H9 (cell line): ENCODE results near the gene PCNX4. TPM values are rescaled to one million over a fixed set of nuclear protein-coding genes. Genes with fewer than 3 reads are reported as not detected.

Source experiments
- DNase-seq: peaks from one replicate; pipeline ENCODE4 v3.0.0-alpha.2; 2017
- H2AFZ ChIP-seq: one replicate; pipeline ENCODE4 v1.6.1; 2013; ENCODE audit warnings: mild to moderate bottlenecking, low read length, control low read depth, moderate library complexity
- H2AK5ac ChIP-seq: 2 replicates; pipeline ENCODE4 v1.6.1; 2013; ENCODE audit warnings: low read length, control low read depth, mixed read lengths; ENCODE audit not compliant: insufficient read length
- H2BK120ac ChIP-seq: one replicate; pipeline ENCODE4 v1.6.1; 2013; ENCODE audit warnings: low read depth, mild to moderate bottlenecking, low read length, control low read depth, inconsistent platforms; ENCODE audit not compliant: poor library complexity, severe bottlenecking
- H2BK12ac ChIP-seq: 2 replicates; pipeline ENCODE4 v1.6.1; 2013; ENCODE audit warnings: low read length, control low read depth, mixed read lengths, low read depth; ENCODE audit not compliant: insufficient read length
- H2BK15ac ChIP-seq: 2 replicates; pipeline ENCODE4 v1.6.1; 2013; ENCODE audit warnings: low read depth, low read length, control low read depth
- H2BK20ac ChIP-seq: one replicate; pipeline ENCODE4 v1.6.1; 2013; ENCODE audit warnings: low read depth, mild to moderate bottlenecking, low read length, control low read depth, inconsistent platforms; ENCODE audit not compliant: poor library complexity, severe bottlenecking
- H2BK5ac ChIP-seq: 2 replicates; pipeline ENCODE4 v1.6.1; 2013; ENCODE audit warnings: low read length, control low read depth, mixed read lengths; ENCODE audit not compliant: insufficient read length
- H3K14ac ChIP-seq: 2 replicates; pipeline ENCODE4 v1.6.1; 2013; ENCODE audit warnings: low read length, control low read depth; ENCODE audit not compliant: insufficient read depth
- H3K18ac ChIP-seq: 2 replicates; pipeline ENCODE4 v1.6.1; 2013; ENCODE audit warnings: low read depth, mild to moderate bottlenecking, mixed read lengths, low read length, control low read depth; ENCODE audit not compliant: insufficient read length
- H3K23ac ChIP-seq: 2 replicates; pipeline ENCODE4 v1.6.1; 2013; ENCODE audit warnings: low read length, control low read depth, mixed read lengths, low read depth; ENCODE audit not compliant: insufficient read length
- H3K23me2 ChIP-seq: 2 replicates; pipeline ENCODE4 v1.6.1; 2013; ENCODE audit warnings: low read depth, mild to moderate bottlenecking, mixed read lengths, low read length, control low read depth; ENCODE audit not compliant: insufficient read length, poor library complexity, severe bottlenecking
- H3K27ac ChIP-seq: 2 replicates; pipeline ENCODE4 v1.5.1; 2013; ENCODE audit warnings: low read length, control low read depth, mixed read lengths, low read depth; ENCODE audit not compliant: insufficient read length
- H3K27me3 ChIP-seq: 2 replicates; pipeline ENCODE4 v1.6.1; 2013; ENCODE audit warnings: low read length, control low read depth, inconsistent platforms; ENCODE audit not compliant: insufficient read depth
- H3K4ac ChIP-seq: 2 replicates; pipeline ENCODE4 v1.6.1; 2013; ENCODE audit warnings: low read depth, mild to moderate bottlenecking, control low read depth, inconsistent platforms, low read length, moderate library complexity
- H3K4me1 ChIP-seq: 2 replicates; pipeline ENCODE4 v1.6.1; 2013; ENCODE audit warnings: low read length, control low read depth, inconsistent platforms; ENCODE audit not compliant: insufficient read depth
- H3K4me2 ChIP-seq: 2 replicates; pipeline ENCODE4 v1.6.1; 2013; ENCODE audit warnings: low read length, control low read depth, mixed read lengths; ENCODE audit not compliant: insufficient read length, insufficient read depth
- H3K56ac ChIP-seq: 2 replicates; pipeline ENCODE4 v1.6.1; 2013; ENCODE audit warnings: low read depth, mild to moderate bottlenecking, mixed read lengths, low read length, control low read depth; ENCODE audit not compliant: insufficient read length
- H3K79me1 ChIP-seq: 2 replicates; pipeline ENCODE4 v1.6.1; 2013; ENCODE audit warnings: low read depth, mild to moderate bottlenecking, moderate library complexity, low read length, control low read depth, inconsistent platforms; ENCODE audit not compliant: insufficient read depth, poor library complexity, severe bottlenecking
- H3K79me2 ChIP-seq: 2 replicates; pipeline ENCODE4 v1.6.1; 2013; ENCODE audit warnings: low read length, control low read depth, inconsistent platforms; ENCODE audit not compliant: insufficient read depth
- H3K9ac ChIP-seq: 2 replicates; pipeline ENCODE4 v1.6.1; 2013; ENCODE audit warnings: low read length, control low read depth, mixed read lengths; ENCODE audit not compliant: insufficient read length; ENCODE audit errors: extremely low read depth
- H3K9me3 ChIP-seq: one replicate; pipeline ENCODE4 v1.6.1; 2013; ENCODE audit warnings: low read depth, low read length, inconsistent platforms; ENCODE audit not compliant: control insufficient read depth
- H3T11ph ChIP-seq: one replicate; pipeline ENCODE4 v1.6.1; 2013; ENCODE audit warnings: mild to moderate bottlenecking, low read length, control low read depth, inconsistent platforms
- H4K20me1 ChIP-seq: one replicate; pipeline ENCODE4 v1.6.1; 2013; ENCODE audit not compliant: control insufficient read depth, insufficient read length, insufficient read depth
- H4K5ac ChIP-seq: 2 replicates; pipeline ENCODE4 v1.6.1; 2013; ENCODE audit warnings: low read depth, mild to moderate bottlenecking, mixed read lengths, low read length, control low read depth; ENCODE audit not compliant: insufficient read length
- H4K8ac ChIP-seq: replicated peaks from 2 replicates; pipeline ENCODE4 v1.6.1; 2013; ENCODE audit warnings: low read length, control low read depth, mixed read lengths, low read depth; ENCODE audit not compliant: insufficient read length
- H4K91ac ChIP-seq: 2 replicates; pipeline ENCODE4 v1.6.1; 2013; ENCODE audit warnings: low read depth, mild to moderate bottlenecking, moderate library complexity, mixed read lengths, low read length, control low read depth; ENCODE audit not compliant: insufficient read length
- H3K27ac Mint-ChIP-seq, 3 experiments: 2 replicates in 2 of 3; 3 replicates in 1 of 3; pipeline ENCODE4 v1.8.0; 2020 to 2021; ENCODE audit warnings: mixed read lengths in 3 of 3, mild to moderate bottlenecking in 1 of 3, moderate library complexity in 1 of 3
- H3K27me3 Mint-ChIP-seq: 2 replicates; pipeline ENCODE4 v1.8.0; 2021; ENCODE audit warnings: low read depth, mild to moderate bottlenecking, moderate library complexity, mixed read lengths
- H3K36me3 Mint-ChIP-seq, 3 experiments: 2 replicates in 2 of 3; 3 replicates in 1 of 3; pipeline ENCODE4 v1.8.0; 2020 to 2021; ENCODE audit warnings: low read depth in 3 of 3, mixed read lengths in 3 of 3; ENCODE audit not compliant: insufficient read depth in 1 of 3
- H3K4me1 Mint-ChIP-seq, 2 experiments: 2 replicates each; pipeline ENCODE4 v1.8.0; 2020; ENCODE audit warnings: mixed read lengths in 2 of 2
- H3K4me3 Mint-ChIP-seq, 2 experiments: 2 replicates in 1 of 2; 3 replicates in 1 of 2; pipeline ENCODE4 v1.8.0; 2020 to 2021; ENCODE audit warnings: mild to moderate bottlenecking in 2 of 2, mixed read lengths in 2 of 2, moderate library complexity in 1 of 2
- H3K9me3 Mint-ChIP-seq, 2 experiments: 2 replicates in 1 of 2; 3 replicates in 1 of 2; pipeline ENCODE4 v1.8.0; 2020; ENCODE audit warnings: mild to moderate bottlenecking in 2 of 2, mixed read lengths in 2 of 2, moderate library complexity in 1 of 2
- total RNA-seq: library from RNA; stranded (reverse); gene quantifications from 2 replicates; pipeline ENCODE4 v1.2.1, GENCODE V29; 2021
- TF ChIP-seq, protein P1 (sequence below): fragments of 200-600 bp; sonication (generic); conservative IDR thresholded peaks from 3 replicates; pipeline ENCODE4 v1.8.0; 2021; ENCODE audit warnings: antibody characterized with exemption, mild to moderate bottlenecking

Gene PCNX4
- total RNA-seq, 1 experiment from 2014 or later = 40.0 TPM

DNA sequence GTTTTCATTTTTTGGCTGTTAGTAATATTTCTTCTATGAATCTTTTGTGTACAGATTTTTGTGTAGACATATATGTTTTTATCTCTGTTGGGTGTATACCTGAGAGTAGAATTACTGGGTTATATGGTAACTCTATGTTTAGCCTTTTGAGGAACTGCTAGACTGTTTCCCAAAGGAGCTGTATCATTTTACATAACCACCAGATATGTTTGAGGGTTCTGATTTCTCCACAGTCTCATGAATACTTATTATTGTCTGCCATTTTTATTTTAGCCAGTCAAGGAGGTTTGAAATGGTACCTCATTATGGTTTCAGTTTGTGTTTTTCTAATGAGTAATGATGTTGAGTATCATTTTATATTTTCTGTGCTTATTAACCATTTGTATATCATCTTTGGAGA is 1.9 kb downstream of the PCNX4 start:
- TF ChIP-seq, protein P1, sequence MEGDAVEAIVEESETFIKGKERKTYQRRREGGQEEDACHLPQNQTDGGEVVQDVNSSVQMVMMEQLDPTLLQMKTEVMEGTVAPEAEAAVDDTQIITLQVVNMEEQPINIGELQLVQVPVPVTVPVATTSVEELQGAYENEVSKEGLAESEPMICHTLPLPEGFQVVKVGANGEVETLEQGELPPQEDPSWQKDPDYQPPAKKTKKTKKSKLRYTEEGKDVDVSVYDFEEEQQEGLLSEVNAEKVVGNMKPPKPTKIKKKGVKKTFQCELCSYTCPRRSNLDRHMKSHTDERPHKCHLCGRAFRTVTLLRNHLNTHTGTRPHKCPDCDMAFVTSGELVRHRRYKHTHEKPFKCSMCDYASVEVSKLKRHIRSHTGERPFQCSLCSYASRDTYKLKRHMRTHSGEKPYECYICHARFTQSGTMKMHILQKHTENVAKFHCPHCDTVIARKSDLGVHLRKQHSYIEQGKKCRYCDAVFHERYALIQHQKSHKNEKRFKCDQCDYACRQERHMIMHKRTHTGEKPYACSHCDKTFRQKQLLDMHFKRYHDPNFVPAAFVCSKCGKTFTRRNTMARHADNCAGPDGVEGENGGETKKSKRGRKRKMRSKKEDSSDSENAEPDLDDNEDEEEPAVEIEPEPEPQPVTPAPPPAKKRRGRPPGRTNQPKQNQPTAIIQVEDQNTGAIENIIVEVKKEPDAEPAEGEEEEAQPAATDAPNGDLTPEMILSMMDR = no peak

More for the DNA sequence above, 1.9 kb downstream of the PCNX4 start:
- H3K27me3 ChIP-seq = no peaks in the 10 kb centered on the region
- H3K27me3 Mint-ChIP-seq = no peaks in the 10 kb centered on the region
- H3K27ac ChIP-seq = no peak overlapping the region
- H2BK12ac ChIP-seq = no peak overlapping the region
- H3K4me1 ChIP-seq = peaks cover 4% of the 10 kb centered on the region; the same call in 1 of the 2 replicates
- peaks cover 0 to 2% of the 10 kb centered on the region in 2 experiments; a peak in 2 of 5 replicates for H3K9me3 Mint-ChIP-seq
- peaks cover 29 to 31% of the 10 kb centered on the region in 2 experiments for H3K4me1 Mint-ChIP-seq
- no peak for DNase-seq
- peaks cover 13 to 17% (median 16%) of the 10 kb centered on the region in 3 experiments for H3K36me3 Mint-ChIP-seq
- peaks cover 15% of the 10 kb centered on the region; the same call in 1 of the 2 replicates for H3K79me2 ChIP-seq
- H3K79me1 ChIP-seq = peaks cover 7% of the 10 kb centered on the region
- no peak overlapping the region for H4K8ac ChIP-seq
- H3K4me2 ChIP-seq = no peak overlapping the region
- no peak overlapping the region for H2AFZ ChIP-seq
- H3K9me3 ChIP-seq = no peaks in the 10 kb centered on the region
- H3K23me2 ChIP-seq = peaks cover 10% of the 10 kb centered on the region
- no peak overlapping the region for H3K4ac ChIP-seq
- no peak overlapping the region for H2BK20ac ChIP-seq
- no peak overlapping the region for H3K27ac Mint-ChIP-seq
- no peak overlapping the region for H3K23ac ChIP-seq
- H2BK15ac ChIP-seq = no peak overlapping the region
- H3K14ac ChIP-seq = no peak overlapping the region
- H2AK5ac ChIP-seq = no peak overlapping the region
- H2BK120ac ChIP-seq = no peak overlapping the region
- no peak overlapping the region for H2BK5ac ChIP-seq
- H4K91ac ChIP-seq = no peak overlapping the region
- H3K9ac ChIP-seq = no peak overlapping the region
- H3K18ac ChIP-seq = no peak overlapping the region
- no peak overlapping the region for H3K56ac ChIP-seq
- H3T11ph ChIP-seq = no peak overlapping the region
- peak overlapping the region; percentile 87 to 96 for H3K4me3 Mint-ChIP-seq
- H4K20me1 ChIP-seq = no peaks in the 10 kb centered on the region
- no peak overlapping the region for H4K5ac ChIP-seq
